COLO668 (cell line): Measurements from ENCODE around the gene DHRS2.
A peak's percentile ranks its signal among the peaks of the same experiment; 100 is the strongest.

ENCODE experiments used
- DNase-seq: peaks from one replicate; lab custom pipeline; 2025; ENCODE audit not compliant: unreplicated experiment; lab: John Stamatoyannopoulos, UW

The DHRS2 gene

GRCh38 chr14:23675906-23676305, 39.7 kb downstream of the DHRS2 start:
- no peak for DNase-seq

GRCh38 chr14:23681337-23681736, 45.2 kb downstream of the DHRS2 start:
- no peak for DNase-seq

GRCh38 chr14:23689709-23690514, 53.7 kb downstream of the DHRS2 start:
- peak; percentile 8 for DNase-seq

GRCh38 chr14:23692416-23692815, 56.3 kb downstream of the DHRS2 start:
- no peak for DNase-seq

- DNase-seq = no peak
Measured at GRCh38 chr14:23693252-23693775, 57.1 kb downstream of the DHRS2 start.

- no peak for DNase-seq
Measured at GRCh38 chr14:23694085-23694948, 58.2 kb downstream of the DHRS2 start.
